ENCODE measurements around the gene SHC4.

Gene SHC4

DNA sequence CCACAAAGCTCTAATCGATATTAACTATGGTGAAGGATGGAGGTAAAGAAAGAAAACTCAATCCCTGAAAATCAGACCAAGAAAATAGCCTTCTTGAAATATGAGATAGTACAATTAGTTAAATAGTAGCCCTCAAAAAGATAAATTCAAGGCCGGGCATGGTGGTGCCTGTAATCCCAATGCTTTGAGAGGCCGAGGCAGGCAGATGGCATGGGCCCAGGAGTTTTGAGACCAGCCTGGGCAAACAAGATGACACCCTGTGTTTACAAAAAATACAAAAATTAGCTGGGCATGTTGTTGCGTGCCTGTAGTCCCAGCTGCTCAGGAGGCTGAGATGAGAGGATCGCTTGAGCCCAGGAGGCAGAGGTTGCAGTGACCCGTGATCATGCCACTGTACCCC lies 121.2 kb downstream of the SHC4 start:
- DNase-seq (ENCODE audit: low spot score) = no peak

DNA sequence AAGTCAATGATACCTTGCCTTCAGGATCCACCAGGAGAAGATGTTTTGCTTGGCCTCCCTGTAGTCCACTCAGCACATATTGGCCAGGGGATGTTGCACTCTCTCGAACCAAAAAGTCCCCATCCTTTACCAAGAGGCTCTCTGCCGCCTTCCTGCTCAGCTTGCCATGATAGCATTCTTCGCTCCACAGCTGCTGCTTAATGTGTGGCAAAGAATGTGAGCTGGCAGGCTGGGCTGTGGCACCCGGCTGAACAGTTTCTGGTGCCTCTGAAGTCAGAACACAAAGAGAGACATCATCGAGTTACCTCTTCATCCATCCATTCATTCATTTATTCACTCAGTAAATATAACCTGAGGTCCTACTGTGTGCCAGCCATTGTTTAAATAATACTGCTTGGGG lies 129.0 kb downstream of the SHC4 start:
- DNase-seq (ENCODE audit: low spot score) = no peak

DNA sequence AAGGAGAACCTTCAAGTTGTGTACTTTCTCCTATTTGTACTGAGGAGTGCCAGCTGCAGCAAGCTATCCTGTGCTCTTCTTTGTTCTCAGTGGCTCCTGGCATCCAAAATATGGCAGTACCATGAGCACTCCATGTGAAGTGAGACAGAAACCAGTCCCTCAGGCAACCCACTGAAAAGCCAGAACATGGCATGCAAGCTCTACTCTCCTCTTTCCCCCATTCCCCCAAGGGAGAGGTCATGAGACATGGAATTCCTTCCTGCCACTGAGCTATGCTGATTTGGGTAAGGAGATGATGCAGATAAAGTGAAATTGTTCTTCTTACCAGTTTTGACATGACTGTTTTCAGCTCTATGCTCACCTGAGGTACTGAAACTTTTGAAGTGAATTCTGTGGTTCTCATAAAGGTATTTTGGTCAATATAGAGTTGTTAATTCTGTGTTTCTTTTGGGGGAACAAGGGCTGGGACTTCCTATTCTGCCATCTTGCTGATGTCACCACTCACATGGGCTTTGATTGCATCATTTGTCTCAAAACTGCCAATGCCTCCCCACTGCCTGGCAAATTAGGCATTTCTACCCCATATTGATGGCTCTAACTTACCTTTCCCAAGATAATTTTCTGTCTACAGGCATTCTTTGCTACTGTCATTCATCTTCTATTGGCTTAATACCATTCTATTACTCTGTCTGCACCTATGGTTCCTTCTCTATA lies 130.0 kb downstream of the SHC4 start:
- no peak for DNase-seq (ENCODE audit: low spot score)

DNA sequence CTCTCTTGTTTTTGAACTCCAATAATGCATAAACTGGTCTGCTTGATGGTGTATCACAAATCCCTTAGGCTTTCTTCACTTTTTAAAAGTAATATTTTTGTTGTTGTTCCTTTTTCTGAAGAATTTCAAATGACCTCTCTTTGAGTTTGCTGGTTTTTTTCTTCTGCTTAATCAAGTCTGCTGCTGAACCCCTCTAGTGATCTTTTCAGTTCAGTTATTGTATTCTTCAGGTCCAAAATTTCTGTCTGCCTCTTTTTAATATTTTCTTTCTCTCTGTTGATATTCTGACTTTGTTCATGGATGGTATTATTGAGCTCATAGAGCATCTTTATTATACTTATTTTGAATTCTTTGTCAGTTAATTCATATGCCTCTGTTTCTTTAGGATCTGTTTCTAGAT lies 131.1 kb downstream of the SHC4 start:
- DNase-seq (ENCODE audit: low spot score) = no peak

DNA sequence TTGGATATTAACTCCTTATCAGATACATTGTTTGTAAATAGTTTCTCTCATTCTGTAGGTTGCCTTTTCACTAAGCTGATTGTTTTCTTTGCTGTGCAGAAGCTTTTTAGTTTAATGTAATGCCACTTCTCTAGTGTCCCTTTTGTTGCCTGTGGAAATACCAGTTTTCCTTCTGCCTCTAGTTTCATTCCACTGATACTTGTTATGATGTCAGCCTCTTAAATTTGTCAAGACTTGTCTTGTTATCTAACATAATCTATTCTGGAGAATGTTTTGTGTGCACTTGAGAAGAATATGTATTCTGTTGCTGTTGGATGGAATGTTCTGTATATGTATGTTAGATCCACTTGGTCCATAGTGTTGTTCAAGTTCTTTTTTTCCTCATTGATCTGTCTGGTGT lies 134.8 kb downstream of the SHC4 start:
- DNase-seq (ENCODE audit: low spot score) = no peak

DNA sequence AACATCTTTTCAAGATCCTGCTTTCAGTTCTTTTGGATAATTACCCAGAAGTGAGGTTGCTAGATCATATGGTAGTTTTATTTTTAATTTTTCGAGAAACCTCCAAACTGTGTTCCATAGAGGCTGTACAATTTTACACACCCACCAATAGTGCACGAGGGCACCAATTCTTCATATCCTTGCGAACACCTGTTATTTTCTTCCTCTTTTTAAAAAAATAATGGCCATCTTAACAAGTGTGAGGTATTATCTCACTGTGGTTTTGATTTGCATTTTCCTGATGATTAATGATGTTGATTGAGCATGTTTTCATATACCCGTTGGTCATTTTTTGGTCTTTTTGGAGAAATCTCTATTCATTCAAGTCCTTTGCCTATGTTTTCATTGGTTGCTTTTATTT lies 135.2 kb downstream of the SHC4 start:
- no peak for DNase-seq (ENCODE audit: low spot score)

DNA sequence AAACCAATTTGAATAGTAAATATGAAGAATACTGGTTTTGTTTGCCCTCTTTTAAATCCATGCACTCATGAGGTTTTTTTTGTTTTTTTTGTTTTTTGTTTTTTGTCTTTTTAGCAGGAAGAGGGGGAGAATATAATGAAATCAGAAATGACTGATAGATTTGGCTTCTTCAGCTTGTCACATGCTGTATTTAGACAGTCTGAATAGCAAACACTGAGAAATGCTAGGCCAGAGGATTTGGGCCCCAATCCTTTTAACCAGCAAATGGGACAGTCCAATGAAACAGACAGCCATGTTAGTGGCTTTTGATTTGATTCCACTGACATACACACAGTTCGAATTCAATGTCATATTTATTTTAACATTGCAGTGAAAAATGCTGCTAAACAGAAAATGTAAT lies 138.6 kb downstream of the SHC4 start:
- DNase-seq (ENCODE audit: low spot score) = no peak

DNA sequence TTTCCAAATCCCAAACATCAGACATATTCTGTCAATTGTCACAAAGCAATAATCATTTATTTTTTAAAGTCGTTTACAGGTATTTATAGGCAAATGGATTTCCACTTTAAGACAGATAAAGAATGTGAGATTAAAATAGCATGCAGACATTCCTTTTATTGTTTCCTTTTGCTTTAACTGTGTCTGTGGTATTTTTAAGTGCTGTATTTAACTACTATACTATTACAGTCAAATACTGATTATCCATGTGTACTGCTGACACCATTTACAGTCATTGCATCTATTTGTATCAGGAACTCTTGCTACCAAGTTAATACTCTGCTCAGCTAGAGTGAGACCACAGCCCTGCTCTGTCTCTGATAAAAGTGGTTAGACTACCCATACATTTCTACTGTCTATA lies 140.0 kb downstream of the SHC4 start:
- DNase-seq (ENCODE audit: low spot score) = no peak

DNA sequence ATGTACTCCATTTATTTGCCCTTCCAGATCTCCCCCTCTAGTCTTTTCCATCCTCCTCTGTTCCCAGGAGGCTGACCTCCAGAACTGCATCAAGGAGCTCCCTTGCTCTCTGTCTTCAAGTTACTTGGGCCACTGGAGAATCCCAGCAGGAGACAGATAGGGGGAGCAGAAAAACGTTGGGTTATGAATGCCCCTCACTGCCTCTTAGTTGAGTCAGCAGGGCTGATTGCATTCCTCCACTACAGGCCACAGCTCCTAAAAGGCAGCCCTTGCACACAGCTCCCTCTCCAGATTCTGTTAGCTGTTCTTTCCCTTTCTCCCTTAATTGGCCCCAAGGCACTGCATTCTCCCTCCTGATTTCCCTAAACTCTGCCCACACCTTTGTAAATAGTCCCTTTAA lies 140.5 kb downstream of the SHC4 start:
- DNase-seq (ENCODE audit: low spot score) = no peak

DNA sequence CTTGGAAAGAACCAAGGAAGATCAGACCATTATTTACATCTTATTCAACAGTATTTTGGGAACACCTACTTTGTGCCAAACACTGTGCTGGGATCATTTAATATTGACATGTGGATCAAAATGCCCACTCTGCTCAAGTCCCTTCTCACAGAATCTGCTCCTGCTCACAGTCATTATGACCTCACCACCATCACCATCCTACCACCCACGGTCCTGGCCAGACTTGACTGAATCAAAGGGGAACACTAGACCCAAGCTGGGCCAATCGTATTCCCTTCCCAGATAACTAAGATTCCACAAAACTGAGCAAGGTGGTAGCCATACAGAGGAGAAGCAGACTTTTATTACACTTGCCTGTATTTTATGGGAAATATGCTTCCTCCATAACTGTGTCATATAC lies 149.4 kb downstream of the SHC4 start:
- no peak for DNase-seq (ENCODE audit: low spot score)

DNA sequence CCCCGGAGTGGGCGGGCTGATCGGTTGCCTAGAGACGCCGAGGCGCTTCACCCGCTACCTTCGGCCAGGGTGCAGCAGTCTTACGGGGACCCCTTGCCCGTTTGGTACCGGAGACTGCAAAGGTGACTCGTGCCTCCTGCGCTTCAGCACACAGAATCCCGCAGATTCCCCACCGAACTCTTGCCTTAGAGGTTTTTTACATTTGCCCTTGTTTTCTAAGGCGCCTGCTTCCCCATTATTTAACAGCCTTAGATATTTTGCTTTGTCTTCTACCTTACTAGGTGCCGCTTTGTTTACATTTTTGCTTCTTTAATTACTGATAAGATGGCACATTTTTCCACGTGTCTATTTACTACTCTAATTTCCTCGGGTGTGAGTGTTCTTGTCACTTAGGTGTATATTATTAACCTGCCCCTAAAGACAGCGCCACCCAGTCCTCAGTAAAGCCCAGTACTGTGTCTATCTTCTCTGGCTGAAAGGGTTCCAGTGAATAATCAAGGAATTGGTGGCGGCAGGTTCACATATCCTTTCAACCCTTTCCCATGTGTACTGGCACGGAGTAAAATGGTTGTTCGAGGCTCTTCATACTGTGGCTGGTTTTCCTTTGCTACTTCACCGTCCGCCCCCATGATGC lies 152.3 kb downstream of the SHC4 start:
- DNase-seq (ENCODE audit: low spot score) = no peak

DNA sequence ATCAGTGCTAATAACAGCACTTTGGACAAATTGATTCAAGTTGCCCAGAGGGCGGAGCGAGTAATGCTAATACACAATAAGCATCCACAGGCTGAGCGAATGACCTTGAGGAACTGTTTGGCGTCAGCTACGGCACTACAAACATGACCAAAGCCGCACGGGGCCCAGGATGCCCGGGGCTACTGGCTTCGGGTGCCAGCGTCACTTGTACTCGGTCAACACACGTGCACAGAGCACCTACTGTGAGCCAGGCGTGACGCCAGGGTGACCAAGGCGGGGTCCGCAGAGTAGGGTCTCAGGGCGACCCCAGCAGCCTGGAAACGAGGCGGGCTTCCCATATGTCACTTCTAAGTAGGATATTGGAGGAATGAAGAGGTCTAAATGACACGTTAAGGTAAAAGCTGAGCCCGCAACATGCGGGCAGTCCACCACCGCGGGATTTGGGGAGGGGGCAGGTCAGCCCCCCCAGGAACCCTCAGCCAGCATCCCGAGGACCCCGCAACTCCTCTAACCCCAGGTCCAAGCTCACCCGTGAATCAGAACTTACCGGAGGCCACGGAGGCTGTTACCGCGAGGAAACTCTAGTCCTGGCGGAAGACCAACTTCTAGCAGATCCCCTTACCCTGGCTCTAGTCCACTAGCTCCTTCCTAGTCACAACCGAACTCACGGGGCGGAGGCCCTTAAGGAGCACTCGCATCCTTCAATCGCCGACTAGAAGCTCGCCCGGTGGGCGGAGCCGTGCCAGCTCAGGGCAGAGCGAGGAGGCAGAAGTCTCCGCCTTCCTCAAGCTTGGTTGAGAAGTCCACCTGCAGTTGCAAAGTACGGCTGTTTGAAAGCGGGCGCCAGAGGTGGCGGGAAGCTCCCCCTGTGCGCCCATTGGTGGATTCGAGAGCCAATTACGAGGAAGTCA lies 153.1 kb downstream of the SHC4 start, which contains the start of gene CEP152:
TSS of gene CEP152 (minus strand) at position 656 of the 911 bp plus-strand sequence. CDS start 5,420 bp downstream, outside the sequence.
- peak; percentile 97 for DNase-seq (ENCODE audit: low spot score)

DNA sequence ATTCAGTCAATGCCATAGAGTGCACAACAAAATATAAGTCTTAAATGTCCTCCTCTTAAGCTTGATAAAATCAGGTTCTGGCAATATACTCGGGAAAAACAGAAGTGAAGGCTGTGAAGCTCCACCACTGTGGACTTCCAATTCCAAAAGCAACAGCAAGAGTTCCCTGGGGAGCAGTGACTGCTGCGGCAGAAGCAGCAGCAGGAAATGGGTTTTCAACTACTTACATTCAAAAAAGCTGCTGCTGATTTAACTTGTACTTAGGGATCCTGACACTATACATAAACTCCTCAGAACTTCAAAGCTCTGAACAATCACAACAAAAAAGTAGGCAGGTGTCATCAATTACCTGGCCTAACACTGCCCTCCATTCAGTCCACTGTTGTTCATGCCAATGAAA lies 157.6 kb downstream of the SHC4 start:
- DNase-seq (ENCODE audit: low spot score) = no peak

DNA sequence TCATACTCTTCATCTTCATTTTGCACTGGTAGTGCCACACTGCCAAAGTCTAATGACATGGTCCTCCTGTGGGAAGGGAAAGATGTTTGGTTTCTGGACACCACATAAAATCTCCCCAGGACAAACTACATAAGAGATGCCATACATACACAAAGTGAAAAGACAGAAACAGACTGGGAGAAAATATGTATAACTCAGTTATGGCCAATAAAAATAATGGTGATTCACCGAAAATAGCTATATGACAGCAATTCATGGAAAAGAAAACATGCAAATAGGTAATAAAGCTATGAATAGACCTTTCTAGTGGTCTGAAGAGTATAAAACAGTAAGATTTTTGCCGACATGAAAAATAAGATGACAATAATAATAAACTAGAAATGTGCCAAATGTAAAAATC lies 158.1 kb downstream of the SHC4 start:
- DNase-seq (ENCODE audit: low spot score) = no peak

DNA sequence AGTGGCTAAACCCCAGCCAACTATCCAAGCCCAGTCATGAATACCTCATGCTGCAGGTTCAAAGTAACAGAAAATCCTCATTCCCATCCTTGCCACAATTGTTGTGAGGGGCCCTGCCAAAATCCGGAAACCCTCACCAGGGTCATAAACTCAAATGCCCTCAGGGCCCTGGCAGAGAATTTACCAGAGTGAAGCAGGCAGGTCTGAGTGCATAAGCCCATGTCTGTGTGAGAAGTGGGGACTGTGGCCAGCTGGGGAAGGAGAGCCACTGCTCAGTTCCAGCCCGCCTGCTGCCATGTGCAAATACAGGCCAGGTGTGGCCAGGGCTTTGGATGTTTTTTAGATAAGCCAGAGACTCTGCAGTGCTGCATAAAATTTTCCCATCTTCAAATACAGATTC lies 159.8 kb downstream of the SHC4 start:
- DNase-seq (ENCODE audit: low spot score) = no peak

DNA sequence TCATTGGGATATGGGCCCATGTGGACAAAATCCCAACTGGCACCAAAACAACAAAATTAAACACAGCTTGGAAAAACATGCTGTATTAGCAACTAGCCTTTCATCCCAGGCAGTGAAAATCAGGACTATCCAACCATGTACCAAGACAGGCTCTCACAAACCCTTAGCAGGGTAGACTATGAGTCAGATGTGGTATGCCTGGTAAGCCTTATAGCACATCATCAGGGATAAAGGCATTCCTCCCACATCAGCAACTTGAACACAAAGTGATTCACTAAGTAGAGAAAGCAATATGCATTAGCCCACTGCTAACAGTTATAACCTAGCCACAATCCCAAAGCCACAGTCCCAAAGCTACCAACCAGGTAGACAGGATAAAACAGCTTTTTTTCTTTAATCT lies 160.9 kb downstream of the SHC4 start:
- DNase-seq (ENCODE audit: low spot score) = no peak

DNA sequence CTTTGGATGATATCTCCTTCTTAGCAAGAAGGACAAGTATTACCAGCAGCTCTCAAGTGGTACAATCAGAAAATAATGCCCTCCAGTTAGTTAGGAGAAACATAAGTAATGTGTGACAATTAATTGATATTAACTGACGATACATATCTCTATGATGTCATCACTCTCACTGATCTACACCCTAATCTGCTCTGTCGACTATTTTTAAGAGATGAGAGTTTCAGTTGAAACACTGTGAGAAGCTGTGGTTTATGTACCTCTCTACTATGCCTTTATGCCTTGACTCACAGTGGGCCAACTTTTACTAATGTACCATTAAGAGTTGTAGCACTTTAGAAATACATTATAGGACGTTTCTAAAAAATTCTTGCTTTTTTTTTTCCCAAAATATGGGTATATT lies 161.5 kb downstream of the SHC4 start:
- DNase-seq (ENCODE audit: low spot score) = no peak

DNA sequence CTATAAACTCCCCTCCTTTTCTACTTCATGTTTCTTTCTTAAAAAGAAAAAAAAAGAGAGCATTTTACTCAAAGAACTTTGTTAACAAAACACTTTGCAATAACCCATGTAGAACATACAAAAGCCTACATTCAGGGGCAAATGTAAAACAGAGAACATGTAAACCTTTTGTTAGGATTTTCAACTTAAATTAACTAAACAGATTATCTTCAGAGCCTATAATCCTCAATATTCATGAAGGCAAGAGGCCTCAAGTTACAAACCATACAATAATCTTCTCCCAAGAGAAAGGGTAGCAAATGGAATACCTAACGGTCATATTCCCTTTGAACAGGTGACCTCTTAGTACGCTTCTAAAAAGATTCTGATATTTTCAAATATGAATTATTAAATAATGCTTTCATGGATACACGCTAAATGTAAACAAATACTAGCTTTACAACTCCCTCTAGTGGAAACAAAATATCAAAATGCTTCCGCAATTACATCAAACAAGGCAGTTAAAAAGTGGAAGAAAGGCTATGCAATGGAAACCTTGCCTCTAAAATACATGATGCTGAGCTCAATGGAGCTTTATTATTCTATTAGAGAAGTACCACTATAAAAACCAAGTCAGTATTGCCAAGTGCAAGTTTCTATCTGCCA lies 162.8 kb downstream of the SHC4 start:
- peak; percentile 81 for DNase-seq (ENCODE audit: low spot score)

DNA sequence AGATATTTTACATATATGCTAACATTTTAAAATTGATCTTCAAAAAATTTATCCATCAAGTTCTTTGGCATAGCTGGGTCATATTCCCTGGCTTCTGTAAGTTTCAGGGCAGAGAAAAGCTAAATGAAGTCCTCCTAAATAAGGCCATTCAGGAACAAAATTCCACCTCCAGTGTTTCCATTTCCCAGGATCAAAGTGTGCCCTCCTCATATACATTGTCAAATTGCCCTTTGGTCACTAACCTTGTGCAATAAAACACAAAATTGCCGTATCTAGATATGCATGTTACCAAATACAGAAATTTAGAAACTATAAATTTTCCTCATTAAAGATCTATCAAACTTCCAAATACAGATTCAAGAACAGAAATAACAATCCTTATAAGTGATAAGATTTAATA lies 163.5 kb downstream of the SHC4 start:
- DNase-seq (ENCODE audit: low spot score) = no peak

DNA sequence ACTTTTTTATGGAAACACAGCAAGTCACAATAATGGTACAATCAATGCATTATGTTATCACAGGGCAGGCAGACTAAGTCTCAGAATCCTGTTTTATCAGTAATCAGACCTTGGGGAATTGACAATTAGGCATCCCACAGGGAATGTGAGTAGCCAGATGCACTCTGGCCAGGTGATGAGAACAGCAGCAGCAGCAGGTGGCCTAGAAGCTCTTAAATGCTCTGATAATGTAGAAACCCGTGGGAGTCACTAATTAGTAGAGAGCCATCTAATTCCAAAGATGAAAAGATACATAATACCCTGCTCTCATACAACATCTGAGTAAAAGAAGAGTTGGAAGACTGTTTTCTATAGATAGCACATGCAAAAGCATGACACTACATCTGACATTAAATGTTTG lies 165.4 kb downstream of the SHC4 start:
- no peak for DNase-seq (ENCODE audit: low spot score)

DNA sequence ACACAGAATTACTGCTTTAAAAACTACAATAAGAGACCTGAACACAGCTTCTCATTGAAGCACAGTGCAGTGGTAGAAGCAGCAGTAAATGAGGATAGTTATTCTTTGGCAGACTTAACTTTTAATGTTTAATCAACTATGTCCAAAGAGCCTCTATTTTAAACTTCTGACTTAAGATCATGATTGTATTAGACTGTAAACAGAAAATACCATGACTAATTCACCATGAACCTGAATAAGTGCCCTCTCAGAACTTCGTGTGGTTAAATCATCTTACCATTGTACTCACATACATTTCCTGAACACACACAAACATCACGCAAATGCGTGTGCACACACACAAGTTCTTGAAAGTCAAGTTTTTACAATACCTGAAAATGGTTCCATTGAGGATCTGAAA lies 166.8 kb downstream of the SHC4 start:
- no peak for DNase-seq (ENCODE audit: low spot score)

DNA sequence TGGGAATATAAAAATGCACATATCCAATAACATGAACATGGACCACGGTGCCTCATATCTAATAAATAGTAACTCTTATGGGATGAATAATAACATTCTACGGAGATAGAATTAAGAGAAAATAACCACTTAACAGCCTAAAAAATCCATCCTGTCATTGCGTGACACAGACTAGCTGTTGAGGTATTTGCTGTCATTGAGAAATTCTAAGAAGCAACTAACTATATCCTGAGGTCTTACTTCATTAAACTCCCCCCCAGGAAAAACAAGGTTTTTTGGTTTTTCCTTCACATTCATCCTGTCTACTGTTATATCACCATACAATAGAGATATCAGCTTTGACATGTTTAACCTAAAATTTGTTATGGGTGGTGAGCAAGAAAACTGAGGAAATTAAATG lies 167.2 kb downstream of the SHC4 start:
- DNase-seq (ENCODE audit: low spot score) = no peak
